HG03521 (cell line): ENCODE data around the gene UBC.
A peak's percentile ranks its signal among the peaks of the same experiment; 100 is the strongest.
"Not testable (repeated sequence)": the region's sequence is repeated elsewhere in the genome, so short reads cannot be mapped to it uniquely, and the experiment has no call there.

Experiments used
- ATAC-seq: cut with Tn5 transposase; IDR thresholded peaks from one replicate; pipeline ENCODE4 v1.9.1; 2021; ENCODE audit warnings: mild to moderate bottlenecking, moderate library complexity; ENCODE audit not compliant: unreplicated experiment

UBC gene

GRCh38 chr12:124931528-124931927, 17.1 kb upstream of the UBC start:
- ATAC-seq = not testable (repeated sequence)

- no peak for ATAC-seq
These were observed 16.1 kb upstream of the UBC start for GRCh38 chr12:124930586-124930985.

- no peak for ATAC-seq
These were observed 15.4 kb upstream of the UBC start for GRCh38 chr12:124929649-124930419.

GRCh38 chr12:124928912-124929530, 14.6 kb upstream of the UBC start:
- ATAC-seq = no peak

GRCh38 chr12:124928095-124928911, 13.9 kb upstream of the UBC start:
- peak; percentile 31 for ATAC-seq

GRCh38 chr12:124927201-124928094, 13.0 kb upstream of the UBC start:
- peak; percentile 68 for ATAC-seq

- ATAC-seq = not testable (repeated sequence)
These were observed 11.3 kb upstream of the UBC start for GRCh38 chr12:124925782-124926181.

- ATAC-seq = no peak
These were observed 10.7 kb upstream of the UBC start for GRCh38 chr12:124925117-124925516.

- ATAC-seq = no peak
These were observed 9.7 kb upstream of the UBC start for GRCh38 chr12:124923905-124924734.

GRCh38 chr12:124921200-124922031, 7.0 kb upstream of the UBC start:
- peak; percentile 41 for ATAC-seq

- no peak for ATAC-seq
These were observed 6.0 kb upstream of the UBC start for GRCh38 chr12:124920353-124920935.

- ATAC-seq = no peak
These were observed 5.3 kb upstream of the UBC start for GRCh38 chr12:124919521-124920352.

GRCh38 chr12:124918622-124918988, 4.2 kb upstream of the UBC start:
- ATAC-seq = not testable (repeated sequence)

- ATAC-seq = no peak
These were observed 3.6 kb upstream of the UBC start for GRCh38 chr12:124917841-124918621.

GRCh38 chr12:124917135-124917840, 2.8 kb upstream of the UBC start:
- peak; percentile 37 for ATAC-seq
